C1 segment of cervical spinal cord (tissue), 14 donors: Measurements from ENCODE around the gene TSPAN18.

ENCODE experiments used
- DNase-seq, 14 donors: peaks; one replicate each; lab custom pipeline; 2025; lab: John Stamatoyannopoulos, UW

TSPAN18 gene

DNA sequence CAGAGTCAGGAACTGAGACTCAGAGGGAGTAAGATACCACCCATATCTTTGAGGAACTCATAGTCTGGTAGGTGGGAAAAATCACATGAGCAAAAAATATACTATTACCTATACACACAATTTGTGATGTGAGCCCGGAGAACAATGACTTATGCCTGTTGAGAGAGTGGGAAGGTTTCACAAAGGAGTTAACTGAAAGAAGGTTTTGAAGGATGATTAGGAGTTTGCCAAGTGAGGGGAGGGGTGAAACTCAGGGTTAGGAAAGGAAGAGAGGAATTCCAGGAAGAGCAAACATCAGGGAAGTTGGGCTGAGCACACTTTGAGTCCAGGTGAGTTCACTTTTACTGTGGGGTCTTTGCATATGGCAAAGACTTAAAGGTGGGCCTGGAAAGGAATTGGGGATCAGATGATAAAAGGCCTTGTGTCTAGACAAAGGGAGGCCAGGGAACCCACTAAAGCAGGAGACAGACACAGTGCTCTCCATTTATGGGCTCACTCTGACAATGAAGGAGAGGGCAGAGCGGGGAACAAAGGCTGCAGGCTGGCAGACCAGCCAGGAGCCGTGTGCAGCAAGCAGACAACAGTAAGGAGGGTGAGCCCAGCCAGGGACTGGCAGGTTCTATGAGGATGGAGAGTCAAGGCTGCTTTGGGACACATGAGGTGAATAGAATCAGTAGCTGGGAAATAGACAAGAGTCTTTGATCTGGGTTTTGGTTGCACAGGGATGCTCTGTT lies 33.1 kb downstream of the TSPAN18 start:
- DNase-seq, result no peak

DNA sequence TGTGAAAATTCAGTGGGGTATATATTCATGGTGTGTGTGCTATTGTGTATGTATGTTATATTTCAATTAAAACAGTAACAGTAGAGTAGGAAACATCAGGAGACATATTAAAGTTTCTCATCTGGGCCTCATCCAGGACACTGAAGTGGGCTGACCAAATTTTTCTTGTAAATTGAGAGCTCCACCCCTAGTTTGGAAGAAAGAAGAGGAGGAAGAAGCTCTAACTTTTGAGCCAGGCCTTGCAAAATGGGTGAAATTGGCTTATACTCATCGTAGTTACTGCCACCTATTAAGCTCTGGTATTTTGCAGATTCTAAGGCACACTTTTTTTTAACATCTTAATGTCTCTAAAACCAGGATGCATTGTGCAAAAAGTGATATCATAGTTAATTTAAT lies 33.7 kb downstream of the TSPAN18 start:
- no peak for DNase-seq

DNA sequence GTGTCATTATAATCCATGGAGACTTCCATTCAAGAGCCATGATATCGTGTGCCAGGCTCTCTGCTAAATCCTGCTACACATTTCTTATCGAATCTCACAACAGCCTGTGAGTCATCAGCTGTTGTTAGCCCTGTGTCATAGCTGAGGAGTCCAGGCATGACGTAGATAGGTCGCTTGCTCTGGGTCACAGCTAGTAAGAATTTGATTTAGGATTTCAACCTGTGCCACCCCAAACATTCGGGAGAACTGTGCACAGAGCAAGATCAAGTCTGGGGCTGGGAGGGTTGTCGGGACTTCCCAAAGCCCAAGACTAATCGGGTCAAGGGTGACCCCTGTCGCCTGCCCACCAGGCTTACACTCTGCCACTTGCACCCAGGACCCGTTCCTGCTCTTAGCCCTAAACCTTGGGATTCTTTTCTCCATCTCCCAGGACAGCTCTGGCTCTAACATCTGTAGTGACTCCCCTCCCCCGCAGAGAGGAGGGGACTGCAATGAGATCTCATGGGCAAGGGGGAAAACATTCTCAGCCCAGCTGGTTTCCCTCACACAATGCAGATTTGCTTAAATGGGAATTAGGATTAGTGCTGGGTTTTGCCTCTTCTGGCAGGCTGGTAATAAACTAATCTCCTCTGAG lies 34.3 kb downstream of the TSPAN18 start:
- DNase-seq, result no peak

DNA sequence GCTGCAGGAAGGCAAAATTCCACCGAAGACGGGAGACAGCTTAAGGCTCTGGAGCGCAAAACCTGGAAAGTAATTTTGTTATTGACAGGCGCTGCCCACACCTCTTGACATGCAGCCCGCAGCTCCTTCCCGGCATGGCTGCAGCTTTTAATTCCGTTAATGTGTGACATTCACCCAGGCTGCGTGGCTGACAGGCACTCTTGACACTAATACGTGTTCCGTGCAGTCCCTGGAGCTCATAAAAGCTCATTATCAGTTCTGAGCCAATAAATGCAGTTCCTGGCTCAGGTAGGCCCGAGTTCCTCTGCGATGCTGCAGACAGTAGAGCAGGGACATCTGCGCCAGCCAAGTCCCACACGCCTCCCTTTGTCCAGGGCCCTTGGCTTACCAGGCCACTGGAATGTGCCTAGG lies 34.8 kb downstream of the TSPAN18 start:
- DNase-seq, result peak in 1 of 14 donors; percentile 53

DNA sequence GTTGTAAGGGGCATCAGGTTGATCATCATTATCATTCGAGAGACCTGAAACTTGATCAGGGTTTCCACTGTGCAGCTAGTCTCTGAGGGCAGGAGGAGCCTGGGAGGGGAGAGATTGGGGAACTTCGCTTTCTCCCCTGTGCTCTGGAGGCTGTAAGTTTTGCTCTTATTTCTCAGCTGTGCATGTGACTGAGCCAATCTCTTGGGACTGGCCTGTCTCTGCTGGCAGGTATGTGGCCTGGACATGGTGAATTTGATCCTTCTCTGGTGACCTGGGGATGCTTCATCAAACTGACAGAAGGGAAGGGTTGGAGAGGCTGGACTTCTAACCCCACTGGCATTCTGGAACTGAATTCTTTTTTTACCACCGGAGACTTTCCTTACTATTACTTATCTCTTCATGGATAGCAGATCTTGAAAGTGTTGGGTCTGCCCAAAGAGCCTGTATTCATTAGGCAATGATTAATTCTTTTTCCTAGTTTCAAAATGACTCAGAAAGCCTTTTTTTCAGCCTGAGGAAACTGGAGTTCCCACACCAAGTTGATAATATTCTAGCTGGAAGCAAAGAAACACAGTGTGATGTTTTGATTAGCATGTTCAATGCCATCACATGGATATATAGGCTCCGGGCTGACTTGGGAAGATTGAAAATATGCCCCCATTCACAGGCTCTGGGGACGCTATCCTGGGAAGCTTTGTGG lies 36.5 kb downstream of the TSPAN18 start:
- DNase-seq, result no peak

DNA sequence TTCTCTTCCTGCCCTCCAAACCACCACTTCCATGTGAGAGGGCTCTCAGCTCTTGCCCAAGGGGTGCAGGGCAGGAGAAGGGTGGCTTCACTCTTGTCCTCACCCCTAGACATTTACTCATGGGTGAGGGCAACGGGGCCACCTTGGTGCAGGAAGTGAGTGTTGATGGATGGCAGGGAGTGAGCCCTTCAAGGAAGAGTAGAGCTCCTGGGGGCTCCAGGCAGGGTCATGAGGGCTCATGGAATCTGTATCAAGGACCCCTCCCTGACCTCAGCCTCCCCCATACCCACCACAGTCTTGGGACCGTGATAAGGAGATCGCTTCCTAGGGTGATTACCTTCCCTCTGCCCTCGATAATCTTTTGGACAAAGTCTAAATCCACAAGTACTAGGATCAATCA lies 37.8 kb downstream of the TSPAN18 start:
- no peak for DNase-seq

DNA sequence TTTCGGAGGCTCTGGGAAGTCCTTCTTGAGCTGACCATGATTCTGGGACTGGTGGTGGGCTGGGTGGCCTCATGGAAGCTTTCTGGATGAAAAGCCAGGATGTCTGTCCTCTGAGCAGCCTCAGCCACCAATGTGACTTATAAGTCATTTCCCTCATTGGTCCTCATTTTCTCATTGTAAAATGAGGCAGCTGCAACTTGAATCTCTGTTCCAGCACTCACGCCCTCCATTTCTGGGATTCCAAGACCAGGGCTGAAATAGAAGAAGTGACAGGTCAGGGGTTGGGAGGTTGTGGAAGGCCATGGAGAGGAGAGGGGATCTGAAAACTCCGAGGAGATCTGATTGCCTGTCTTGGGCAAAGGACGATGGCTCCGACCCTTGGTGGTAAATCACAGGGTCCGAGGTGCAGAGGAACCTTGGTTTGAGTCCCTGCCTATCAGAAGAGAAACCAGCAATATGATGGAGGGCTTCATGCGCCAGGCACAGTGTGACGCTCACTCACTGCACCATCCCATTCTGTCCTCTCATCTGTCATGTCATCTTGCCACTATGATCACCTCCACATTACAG lies 38.3 kb downstream of the TSPAN18 start:
- no peak for DNase-seq

DNA sequence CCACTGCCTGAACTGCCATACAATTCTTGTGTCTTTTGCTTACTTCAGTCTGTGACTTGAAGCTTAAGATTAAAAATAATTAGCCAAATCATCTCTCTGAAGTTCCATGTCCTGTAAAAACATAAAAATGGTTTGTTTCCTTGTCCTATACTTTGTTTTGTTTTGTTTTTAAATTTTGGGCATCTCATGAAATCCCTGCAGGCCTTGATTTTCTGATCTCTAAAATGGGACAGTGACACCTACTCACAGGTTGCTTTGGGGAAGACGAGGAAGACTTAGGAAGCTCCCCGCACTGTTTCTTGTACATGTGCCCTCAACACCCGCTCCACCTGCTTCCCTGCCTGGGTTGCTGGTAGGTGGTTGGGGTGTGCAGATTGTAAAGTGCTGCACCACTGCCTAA lies 38.9 kb downstream of the TSPAN18 start:
- DNase-seq, result no peak

DNA sequence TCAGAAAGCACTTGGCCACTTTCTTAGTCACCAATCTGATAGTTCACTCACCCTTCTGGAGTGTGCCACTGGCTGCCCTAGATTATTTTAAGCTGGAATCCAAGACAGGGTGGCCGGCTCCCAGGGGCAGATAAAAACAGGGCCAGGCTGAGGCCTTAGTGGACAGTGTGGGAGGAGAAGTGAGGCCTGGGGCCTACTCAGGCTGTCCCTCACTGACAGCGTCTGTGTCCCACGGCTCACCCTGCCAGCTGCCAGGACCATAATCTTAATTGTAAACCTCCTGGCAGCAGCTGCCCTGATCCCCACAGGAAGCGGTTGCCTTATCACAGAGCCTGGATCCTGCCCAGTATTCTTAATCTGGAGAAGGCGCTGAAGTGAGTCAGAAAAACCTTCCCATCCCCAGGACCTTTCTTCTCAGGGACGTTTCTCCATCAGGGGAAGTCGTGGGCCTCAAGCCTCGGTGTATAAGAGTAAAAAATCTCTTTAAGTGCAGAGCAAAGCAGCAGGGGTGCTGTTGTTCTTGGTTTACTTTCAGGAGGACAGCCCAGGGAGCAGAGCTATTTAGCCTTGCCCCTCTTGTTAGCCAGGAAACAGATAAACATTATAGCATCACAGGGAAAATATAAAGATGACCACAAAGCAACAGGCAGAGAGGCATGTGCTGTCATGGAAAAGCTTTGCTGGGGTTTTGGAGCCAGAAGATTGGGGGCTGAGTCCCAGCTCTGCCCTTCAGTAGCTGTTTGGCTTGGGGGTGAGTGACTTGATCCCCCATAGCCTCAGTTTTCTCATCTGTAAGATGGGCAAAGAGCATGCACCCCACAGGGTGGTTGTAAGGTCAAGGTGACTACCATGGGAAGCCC lies 39.6 kb downstream of the TSPAN18 start:
- no peak for DNase-seq

DNA sequence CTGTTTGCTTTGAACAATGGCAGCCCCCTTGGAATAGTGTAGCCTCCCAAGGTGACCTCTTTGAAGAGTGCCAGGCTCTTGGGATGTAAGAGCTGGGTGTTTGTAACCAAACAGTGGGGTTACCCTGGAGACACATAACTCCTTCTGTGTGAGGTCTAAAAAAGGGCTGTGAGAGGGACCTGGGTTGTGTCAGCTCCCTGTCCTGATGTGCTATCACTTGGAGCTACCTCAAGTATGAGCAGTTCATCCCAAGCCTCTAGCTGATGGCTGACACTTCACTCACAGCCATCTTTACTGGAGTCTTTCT lies 40.2 kb downstream of the TSPAN18 start:
- DNase-seq, result no peak

DNA sequence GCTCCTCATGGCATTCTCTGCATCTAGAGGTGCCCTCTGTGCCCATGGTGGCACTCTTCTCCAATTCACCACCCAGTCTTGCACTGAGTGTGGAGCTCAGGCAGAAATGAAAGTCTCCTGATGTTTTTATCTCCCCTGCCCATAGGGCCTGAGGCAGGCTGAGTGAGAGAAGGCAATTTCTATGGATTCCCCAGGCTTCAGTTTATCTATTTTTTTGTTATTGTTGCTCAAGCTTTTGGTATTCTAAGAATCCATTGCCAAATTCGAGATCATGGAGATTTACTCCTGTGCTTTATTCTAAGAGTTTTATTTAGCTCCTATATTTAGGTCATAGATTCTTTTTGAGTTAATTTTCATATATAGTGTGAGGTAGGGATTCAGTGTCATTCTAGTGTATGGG lies 40.7 kb downstream of the TSPAN18 start:
- no peak for DNase-seq

DNA sequence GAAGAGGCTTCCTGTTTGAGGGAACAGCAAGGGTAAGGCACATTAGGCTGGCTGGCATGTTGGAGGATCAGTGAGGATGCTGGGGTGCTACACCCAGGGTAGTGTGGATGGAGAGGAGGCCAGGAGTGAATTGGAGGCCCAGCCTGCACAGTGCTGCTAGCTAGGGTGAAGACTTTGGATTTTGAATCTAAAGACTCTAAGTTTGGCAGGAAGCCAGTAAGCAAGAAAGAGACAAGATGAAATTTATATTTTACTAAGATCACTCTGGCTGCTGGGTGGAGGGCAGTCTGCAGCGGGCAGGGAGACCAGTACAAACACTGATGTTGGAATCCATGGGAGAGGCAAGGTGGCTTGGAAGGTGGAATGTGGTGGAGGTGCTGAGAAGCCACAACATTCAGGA lies 43.6 kb downstream of the TSPAN18 start:
- DNase-seq, result no peak

DNA sequence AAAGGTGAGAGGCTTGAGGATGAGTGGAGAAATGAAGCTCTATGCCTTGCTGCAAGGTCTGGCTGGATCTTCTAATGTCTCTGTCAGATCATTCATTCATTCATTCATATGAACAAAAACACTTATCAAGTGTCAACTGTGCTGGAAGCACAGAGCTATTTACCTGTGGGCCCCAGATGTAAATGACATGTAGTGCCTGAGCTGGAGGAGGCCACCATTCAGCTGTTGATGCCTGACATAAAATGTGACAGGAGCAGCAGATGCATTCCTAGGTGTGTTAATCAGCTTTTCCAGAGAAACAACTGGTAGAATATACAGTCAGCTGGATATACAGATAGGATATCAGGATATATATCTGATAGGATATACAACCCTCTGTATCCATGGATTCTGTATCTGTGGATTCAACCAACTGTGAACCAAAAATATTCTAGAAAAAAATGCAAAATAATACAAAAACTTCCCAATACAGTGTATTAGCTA lies 44.5 kb downstream of the TSPAN18 start:
- DNase-seq, result no peak

DNA sequence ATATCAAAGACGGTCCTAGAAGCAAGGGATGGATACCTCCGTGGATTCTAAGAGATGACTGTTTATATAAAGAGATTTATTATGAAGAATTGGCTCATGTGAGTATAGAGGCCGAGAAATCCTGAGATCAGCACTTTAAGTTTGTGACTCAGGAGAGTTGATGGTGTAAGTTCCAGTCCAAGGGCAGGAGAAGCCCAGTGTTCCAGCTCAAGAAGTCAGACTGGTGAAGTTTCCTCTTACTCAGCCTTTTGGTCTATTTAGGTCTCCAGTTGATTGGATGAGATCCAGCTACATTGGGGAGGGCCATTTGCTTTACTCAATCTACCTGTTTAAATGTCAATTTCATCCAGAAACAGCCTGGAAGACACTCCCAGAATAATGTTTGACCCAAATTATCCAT lies 45.1 kb downstream of the TSPAN18 start:
- no peak for DNase-seq

DNA sequence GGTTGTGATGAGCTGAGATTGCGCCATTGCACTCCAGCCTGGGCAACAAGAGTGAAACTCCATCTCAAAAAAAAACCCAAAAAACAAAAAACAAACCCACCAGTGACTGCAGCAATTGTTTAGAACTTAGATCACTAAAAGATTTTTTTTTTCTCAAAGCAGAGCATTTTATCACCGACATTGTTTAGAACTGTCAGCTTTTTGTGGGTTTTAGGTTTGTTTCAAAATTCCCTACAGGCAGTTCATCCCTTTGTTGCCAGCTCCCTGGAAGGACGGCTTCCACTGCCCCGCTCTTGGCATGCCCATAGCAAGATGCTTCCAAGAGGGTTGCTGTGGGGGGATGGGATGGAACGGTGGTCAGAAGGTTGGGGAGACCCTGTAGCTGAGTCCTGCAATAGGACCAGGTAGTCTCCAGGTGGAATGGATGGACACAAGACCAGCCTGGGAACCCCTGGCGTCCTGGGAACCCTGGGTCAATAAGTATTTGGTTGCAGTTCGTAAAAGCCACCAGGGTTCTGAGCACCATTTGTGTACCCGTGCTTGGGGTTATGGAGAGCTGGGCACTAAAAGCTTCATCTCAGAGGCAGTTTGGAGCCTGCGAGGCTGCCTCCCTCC lies 46.7 kb downstream of the TSPAN18 start:
- no peak for DNase-seq

DNA sequence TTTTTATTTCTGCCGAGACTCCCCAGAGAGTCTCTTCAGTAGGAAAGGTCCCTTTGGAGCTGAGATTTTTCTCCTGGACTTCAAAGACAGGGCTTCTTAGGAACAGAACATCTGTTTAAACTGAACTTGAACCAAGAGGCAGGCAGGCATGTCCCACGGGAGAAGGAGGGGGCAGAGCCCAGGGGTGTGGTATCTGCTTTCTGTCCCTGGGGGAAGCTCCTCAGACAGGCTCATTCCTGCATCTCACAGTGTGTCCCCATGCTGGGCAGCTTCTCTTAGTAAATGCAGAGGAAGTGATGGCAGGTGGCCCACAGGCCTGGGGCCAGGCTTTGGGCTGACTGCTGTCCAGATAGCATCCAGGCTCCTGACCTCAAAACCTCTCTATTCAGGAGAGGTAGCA lies 47.3 kb downstream of the TSPAN18 start:
- peak in 1 of 14 donors; percentile 67 for DNase-seq

DNA sequence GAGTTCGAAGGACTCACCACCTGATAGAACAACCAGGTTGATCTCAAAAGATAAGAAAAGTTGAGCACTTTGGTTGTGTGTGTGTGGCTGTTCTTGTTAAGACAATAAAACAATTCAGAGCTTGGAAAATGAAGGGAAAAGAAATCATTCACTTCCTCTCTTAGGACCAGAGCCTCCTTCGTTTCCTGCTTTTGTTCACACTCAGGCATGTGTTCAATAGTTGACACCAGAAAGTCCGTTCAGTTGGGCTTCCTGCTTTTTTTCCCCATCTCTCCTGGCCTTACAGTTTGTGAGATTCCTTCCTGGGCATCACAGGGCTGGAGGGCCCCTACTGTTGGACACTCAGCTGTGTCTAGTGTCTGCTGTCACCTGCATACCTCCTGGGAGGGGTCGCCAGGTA lies 48.0 kb downstream of the TSPAN18 start:
- DNase-seq, result no peak

DNA sequence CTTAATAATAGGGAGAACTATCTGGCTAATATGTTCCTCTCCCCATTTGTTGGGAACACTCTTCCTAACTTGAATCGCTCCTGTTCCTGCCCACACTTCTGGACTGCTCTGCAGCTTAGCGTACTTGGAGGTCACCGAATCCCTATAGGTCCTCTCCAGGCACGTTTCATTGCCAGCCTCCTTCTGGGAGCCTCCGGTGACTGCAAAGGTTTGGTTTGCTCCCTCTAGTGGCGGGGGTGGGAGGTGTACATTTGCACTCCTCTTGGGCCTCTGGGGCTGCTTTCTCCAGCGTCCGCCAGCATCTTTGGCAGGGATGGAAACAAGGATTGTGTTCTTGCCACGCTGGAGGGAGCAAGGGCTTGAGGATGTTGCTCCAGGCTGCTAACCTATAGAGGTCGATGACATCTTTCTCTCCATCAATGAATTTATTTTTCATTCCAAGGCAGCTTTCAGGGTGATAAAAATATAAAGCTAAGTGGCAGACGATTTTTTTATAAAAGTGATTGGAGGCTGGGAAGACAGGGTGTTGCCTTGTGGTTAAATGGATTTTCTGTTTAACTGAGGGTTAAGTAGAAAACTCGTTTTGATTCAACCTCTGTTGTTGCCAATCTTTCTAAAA lies 48.7 kb downstream of the TSPAN18 start:
- DNase-seq, result peak in 1 of 14 donors; percentile 6

DNA sequence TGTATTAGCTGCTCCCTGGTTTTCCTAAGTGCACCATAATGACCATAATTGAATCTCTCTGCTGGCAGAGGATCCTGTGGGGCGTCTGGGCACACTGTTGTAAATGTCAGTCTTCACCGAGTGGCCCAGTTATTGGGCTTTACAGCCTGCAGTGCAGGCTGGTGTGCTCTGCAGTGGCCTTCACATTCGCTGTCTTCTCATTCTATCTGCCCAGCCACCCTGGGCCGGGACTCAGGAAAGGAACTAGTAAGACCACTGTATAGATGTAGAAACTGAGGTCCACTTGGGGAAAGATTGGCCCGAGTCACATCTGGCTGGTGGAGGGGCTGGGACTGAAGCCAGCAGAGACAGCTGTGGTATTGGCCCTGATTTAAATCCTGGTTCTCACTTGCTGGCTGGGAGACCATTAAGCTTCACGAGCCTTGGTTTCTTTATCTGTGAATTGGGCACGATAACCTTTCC lies 49.3 kb downstream of the TSPAN18 start:
- no peak for DNase-seq

DNA sequence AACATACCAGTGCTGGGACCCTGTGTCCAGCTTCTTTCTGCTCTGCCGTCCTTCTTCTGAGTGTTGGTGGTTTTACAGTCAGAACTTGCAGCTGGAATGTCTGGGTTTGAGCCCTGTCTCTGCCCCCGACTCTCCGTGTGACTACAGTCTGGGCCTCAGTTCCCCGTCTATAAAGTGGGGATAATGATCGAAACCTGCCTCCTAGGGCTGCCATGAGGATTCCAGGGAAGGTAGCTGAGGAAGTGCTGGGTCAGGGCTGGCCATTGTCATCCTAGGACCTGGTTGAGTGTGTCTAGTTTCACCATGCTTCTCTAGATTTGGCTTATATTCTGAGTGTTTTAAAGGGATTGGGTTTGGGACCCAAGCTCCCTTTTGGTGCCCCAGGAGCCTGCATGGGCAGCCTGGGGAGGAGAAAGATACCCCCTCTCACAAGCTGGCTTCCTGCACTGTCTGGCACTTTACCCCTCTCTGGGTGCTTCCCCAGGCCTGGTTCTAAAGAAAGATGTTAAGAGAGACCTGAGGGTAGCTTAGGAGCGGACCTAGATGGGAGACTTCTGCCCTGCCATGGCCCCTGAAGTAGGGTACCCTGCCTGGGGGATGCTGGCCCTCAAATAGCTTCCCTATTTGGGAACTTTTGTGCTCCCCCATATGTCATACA lies 49.9 kb downstream of the TSPAN18 start:
- no peak for DNase-seq
